GM12864 (cell line): ENCODE measurements around the gene SORCS2.

Experiments used
- DNase-seq: peaks from one replicate; pipeline ENCODE4 v3.0.0-alpha.2; 2011; ENCODE audit warnings: low read depth
- H3K4me3 ChIP-seq: 2 replicates; pipeline ENCODE4 v1.5.1; 2011; ENCODE audit warnings: mild to moderate bottlenecking, low read depth, low read length, control low read depth
- TF ChIP-seq, protein P1 (sequence below): IDR thresholded peaks from 2 replicates; pipeline ENCODE4 v1.5.1; 2011; ENCODE audit warnings: low read depth, mild to moderate bottlenecking, moderate library complexity, low read length, control low read depth, inconsistent platforms; ENCODE audit errors: missing control alignments

Gene SORCS2

DNA sequence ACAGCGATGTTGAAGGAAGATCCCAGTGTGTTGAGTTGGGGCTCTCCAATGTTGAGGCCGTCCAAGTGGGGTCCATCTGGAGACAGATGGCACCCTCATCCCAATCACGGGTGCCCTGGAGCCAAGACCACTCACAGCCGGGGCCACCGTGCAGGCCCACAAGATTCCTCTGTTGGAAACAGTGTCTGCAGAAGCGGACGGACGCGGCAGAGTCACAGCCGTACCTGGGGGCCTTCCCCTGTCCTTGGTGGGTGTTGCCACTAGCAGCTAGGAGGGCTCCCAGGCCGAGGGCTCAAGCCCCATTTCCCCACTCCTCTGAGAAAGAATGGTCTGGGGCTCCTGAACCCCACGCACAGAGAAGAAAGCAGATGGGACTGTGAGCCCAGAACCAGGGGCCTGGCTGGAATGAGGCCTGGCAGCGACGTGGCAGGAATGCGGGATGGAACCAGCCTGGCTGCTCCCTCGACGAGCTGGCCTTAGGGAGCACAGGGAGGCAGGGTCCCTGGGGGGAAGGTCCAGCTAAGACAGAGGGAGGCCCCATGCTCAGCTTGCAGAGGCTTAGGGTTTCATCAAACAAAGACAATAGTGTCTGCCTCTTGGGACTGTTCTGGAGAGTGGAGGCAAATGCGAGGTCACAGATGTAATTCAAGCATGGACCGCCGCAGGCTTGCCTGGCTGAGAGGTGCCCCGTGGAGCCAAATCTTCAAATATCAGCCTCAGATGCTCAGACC lies 518.4 kb downstream of the SORCS2 start:
- H3K4me3 ChIP-seq: no peak overlapping the region
- TF ChIP-seq, protein P1, sequence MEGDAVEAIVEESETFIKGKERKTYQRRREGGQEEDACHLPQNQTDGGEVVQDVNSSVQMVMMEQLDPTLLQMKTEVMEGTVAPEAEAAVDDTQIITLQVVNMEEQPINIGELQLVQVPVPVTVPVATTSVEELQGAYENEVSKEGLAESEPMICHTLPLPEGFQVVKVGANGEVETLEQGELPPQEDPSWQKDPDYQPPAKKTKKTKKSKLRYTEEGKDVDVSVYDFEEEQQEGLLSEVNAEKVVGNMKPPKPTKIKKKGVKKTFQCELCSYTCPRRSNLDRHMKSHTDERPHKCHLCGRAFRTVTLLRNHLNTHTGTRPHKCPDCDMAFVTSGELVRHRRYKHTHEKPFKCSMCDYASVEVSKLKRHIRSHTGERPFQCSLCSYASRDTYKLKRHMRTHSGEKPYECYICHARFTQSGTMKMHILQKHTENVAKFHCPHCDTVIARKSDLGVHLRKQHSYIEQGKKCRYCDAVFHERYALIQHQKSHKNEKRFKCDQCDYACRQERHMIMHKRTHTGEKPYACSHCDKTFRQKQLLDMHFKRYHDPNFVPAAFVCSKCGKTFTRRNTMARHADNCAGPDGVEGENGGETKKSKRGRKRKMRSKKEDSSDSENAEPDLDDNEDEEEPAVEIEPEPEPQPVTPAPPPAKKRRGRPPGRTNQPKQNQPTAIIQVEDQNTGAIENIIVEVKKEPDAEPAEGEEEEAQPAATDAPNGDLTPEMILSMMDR: no peak
- DNase-seq: no peak

DNA sequence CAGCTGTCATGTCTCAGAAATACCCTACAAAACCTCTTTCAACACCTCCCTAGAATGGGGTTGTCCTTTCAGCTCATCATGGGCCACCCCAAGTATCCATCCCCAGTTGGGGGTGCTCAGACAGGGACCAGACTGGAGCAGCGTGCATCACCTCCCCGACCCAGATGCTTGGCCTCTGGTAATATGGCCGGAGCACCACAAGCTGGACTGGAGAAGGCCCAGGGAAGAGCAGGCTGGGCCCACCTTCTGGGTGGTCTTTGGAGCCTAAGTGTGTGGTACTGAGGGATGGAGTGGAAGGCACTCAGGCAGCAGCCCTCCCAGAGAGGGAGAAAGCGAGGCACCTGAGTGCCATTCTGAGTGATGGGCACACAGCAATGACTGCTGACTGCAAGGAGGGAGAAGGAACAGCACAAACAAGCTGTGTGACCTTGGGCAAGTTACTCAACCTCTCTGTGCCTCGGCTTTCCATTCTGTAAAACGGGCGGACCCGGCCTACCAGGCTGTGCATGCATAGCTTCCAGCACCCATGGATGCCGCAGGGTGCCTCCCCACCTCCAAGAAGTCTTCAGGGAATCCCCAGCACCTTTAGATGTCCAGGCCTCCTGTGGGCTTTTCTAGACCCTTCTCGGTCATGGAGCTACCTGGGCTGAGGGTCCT lies 519.1 kb downstream of the SORCS2 start:
- TF ChIP-seq, protein P1: no peak
- no peak for DNase-seq

DNA sequence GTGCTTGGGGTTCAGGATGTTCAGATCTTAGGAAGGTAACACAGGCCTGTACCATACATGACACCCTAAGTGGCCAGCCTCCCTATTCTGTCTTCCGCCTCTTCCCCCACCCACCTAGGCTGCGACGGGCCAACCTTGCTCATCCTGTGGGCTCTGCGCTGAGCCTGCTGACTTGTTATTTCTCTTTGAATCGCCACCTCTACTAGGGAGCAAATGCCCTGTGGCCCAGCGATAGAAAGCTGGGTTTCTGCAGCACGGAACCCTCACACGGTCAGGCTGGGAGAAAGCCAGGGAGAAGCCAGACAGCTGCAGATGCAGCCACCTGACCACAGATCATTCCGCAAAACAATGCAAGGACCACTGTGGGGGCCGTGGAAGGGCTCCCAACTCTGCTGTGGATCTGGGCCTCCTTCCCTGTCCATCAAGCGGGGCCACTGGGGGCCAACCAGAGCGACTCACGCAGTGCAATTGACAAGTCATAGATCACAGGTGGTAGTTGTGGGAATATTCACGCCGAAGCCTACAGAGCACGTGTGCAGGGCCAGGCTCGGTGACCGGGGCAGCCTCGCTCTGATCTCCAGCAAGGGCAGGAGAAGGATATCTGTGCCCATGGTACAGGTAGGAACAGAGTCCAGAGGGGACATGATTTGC lies 519.8 kb downstream of the SORCS2 start:
- TF ChIP-seq, protein P1: no peak
- H3K4me3 ChIP-seq: no peak overlapping the region
- DNase-seq: no peak

More for the DNA sequence above, 519.1 kb downstream of the SORCS2 start:
- H3K4me3 ChIP-seq: no peak overlapping the region

DNA sequence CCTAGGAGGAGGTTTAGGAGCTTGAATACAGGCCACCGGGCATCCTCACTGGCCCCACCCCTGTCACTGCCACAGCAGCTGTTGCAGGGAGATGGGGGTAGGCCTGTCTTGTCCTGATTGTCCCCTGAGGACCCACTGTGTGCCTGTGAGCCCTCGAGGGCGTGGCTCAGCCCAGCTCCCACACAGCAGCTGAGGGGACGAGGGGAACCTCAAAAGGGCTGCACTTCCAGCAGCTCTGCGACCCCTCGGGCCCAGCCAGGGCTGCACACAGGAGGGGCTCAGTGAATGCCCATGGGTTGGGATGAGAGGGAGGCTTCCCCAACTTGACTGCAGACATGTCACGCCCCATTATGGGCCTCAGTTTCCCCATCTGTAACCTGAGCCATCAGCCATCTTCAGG lies 521.4 kb downstream of the SORCS2 start:
- no peak for DNase-seq
- TF ChIP-seq, protein P1: no peak
- H3K4me3 ChIP-seq: no peak overlapping the region

DNA sequence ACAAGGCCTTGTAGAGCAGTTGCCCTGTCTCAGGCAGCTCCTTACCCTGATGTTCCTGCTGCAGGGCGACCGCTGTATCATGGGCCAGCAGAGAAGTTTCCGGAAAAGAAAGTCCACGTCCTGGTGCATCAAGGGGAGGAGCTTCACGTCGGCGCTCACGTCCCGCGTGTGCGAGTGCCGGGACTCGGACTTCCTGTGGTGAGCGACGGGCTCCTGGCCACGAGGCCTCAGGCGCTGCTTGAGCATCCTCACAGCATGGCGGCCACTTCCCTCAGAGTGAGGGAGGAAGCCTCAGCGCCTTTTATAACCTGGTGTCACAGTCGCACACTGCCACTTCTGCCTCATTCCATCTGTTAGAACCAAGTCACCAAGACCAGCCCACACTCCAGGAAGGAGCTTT lies 521.8 kb downstream of the SORCS2 start:
- H3K4me3 ChIP-seq: no peak overlapping the region
- TF ChIP-seq, protein P1: no peak
- no peak for DNase-seq

DNA sequence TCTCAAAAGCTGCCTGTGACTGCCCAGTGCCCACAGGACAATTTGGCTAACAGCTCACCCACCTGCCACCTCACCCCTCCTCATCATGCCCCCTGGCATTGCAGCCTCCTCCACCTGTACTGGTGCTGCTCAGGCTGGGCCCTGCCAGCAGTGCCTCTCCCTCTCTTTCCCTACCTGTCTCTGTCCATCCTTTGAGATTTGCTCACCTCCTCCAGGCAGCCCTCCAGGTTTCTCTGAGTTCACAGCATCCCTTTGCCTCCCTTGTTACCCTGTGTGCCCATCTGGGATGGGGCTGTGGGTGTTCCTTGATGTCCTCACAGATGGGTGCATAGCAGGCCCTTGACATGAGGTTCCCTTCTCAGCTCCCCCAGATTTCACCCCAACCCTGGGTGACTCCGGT lies 522.4 kb downstream of the SORCS2 start:
- TF ChIP-seq, protein P1: no peak
- DNase-seq: no peak
- no peak overlapping the region for H3K4me3 ChIP-seq
